Measurements from ENCODE around the gene HSPE1. TPM values are rescaled to one million over a fixed set of nuclear protein-coding genes. Genes with fewer than 3 reads are reported as not detected.

The HSPE1 gene
- total RNA-seq, 3 donors from 2014 or later (not counting 1 experiment from before 2014, with no cell fraction given): 47.6 to 70.7 (median 50.7) TPM

DNA sequence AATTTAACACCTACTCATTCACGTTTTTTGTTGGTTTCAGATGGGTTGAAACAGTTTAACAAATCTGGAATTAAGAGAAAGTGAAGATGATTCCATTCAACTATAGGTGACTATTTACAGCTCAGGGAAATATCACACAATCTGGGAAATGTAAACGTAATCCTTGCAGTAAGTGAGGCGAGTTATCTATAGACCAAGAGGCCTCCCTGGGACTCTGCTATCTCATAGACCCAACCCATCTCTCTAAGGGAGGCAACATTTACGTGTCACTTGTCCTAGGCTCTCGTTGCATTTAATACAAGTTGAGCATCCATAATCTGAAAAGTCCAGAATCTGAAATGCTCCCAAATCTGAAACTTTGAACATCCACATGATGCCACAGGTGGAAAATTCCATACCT, 13.7 kb downstream of the HSPE1 start:
- H3K4me1 Mint-ChIP-seq: peaks cover 28 to 31% of the 10 kb centered on the region in 2 donors
- intact Hi-C loops (cut with micrococcal nuclease): no loop called here
- Histone ChIP-seq H3K4me1 (ENCODE audit: control insufficient read depth, insufficient read depth, low read length) (peaks cover 20% of the 10 kb centered on the region), H3K4me3 (ENCODE audit: low read length) (no peak overlapping the region), H3K27ac (ENCODE audit: low read length) (no peak overlapping the region), H3K36me3 (ENCODE audit: control insufficient read depth, insufficient read depth, low read length) (no peaks in the 10 kb centered on the region), H3K27me3 (ENCODE audit: control insufficient read depth, insufficient read depth, low read length) (no peaks in the 10 kb centered on the region), H3K9me3 (ENCODE audit: control insufficient read depth, insufficient read depth, low read length) (no peaks in the 10 kb centered on the region)
- TF ChIP-seq, protein P1, sequence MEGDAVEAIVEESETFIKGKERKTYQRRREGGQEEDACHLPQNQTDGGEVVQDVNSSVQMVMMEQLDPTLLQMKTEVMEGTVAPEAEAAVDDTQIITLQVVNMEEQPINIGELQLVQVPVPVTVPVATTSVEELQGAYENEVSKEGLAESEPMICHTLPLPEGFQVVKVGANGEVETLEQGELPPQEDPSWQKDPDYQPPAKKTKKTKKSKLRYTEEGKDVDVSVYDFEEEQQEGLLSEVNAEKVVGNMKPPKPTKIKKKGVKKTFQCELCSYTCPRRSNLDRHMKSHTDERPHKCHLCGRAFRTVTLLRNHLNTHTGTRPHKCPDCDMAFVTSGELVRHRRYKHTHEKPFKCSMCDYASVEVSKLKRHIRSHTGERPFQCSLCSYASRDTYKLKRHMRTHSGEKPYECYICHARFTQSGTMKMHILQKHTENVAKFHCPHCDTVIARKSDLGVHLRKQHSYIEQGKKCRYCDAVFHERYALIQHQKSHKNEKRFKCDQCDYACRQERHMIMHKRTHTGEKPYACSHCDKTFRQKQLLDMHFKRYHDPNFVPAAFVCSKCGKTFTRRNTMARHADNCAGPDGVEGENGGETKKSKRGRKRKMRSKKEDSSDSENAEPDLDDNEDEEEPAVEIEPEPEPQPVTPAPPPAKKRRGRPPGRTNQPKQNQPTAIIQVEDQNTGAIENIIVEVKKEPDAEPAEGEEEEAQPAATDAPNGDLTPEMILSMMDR (IDR thresholded peaks at IDR 0.05): no peak
- no peaks in the 10 kb centered on the region for H3K9me3 Mint-ChIP-seq
- H3K27me3 Mint-ChIP-seq (ENCODE audit: low read depth in 2 of 2): no peaks in the 10 kb centered on the region
- ATAC-seq (no peak), DNase-seq (no peak)
- no peak overlapping the region for H3K4me3 Mint-ChIP-seq
- WGBS (ENCODE audit: insufficient coverage): 96% methylated on average over 4 of the region's 5 CpGs
- peak overlapping the region in 1 of 2 donors; percentile 97 for H3K27ac Mint-ChIP-seq
- H3K36me3 Mint-ChIP-seq: no peaks in the 10 kb centered on the region

DNA sequence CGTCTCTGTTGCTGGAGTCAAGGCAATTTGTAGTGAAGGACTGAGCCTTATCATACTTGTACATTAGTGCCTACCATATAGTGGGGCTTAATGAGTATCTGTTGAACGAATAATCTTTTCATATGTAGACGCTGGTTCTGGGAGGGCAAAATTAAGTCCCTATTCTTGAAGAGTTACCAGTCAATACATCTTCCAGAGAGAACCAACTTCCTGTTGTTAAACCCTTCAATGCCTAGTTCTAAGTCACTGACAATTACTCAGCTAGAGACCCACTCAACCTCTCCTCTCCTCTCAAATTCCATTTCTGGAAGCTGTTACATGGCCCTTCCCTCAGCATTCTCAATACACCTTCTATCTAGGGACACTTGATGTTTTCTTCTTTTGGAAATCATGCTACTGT, 14.6 kb downstream of the HSPE1 start:
- Histone ChIP-seq H3K27me3 (ENCODE audit: control insufficient read depth, insufficient read depth, low read length) (no peaks in the 10 kb centered on the region), H3K4me3 (ENCODE audit: low read length) (peak overlapping the region; percentile 64), H3K4me1 (ENCODE audit: control insufficient read depth, insufficient read depth, low read length) (peaks cover 20% of the 10 kb centered on the region), H3K36me3 (ENCODE audit: control insufficient read depth, insufficient read depth, low read length) (no peaks in the 10 kb centered on the region), H3K9me3 (ENCODE audit: control insufficient read depth, insufficient read depth, low read length) (no peaks in the 10 kb centered on the region), H3K27ac (ENCODE audit: low read length) (peak overlapping the region; percentile 88)
- Mint-ChIP-seq H3K27ac (peak overlapping the region; percentile 90 to 97), H3K9me3 (no peaks in the 10 kb centered on the region), H3K4me3 (peak overlapping the region; percentile 92), H3K36me3 (no peaks in the 10 kb centered on the region), H3K27me3 (ENCODE audit: low read depth in 2 of 2) (no peaks in the 10 kb centered on the region), H3K4me1 (peaks cover 28 to 32% of the 10 kb centered on the region in 2 donors)
- TF ChIP-seq, protein P1 (IDR thresholded peaks at IDR 0.05): no peak
- intact Hi-C loops (cut with micrococcal nuclease): loop anchor here (1.0 to 5.0 kb wide), 3 partner anchors 14 to 77 kb away; partner anchors contain the start of genes COQ10B, HSPE1 and SF3B1
- DNase-seq: peak in 1 of 2 donors; percentile 47
- WGBS (ENCODE audit: insufficient coverage): 61% methylated on average over 2 of the region's 3 CpGs
- no peak for ATAC-seq

DNA sequence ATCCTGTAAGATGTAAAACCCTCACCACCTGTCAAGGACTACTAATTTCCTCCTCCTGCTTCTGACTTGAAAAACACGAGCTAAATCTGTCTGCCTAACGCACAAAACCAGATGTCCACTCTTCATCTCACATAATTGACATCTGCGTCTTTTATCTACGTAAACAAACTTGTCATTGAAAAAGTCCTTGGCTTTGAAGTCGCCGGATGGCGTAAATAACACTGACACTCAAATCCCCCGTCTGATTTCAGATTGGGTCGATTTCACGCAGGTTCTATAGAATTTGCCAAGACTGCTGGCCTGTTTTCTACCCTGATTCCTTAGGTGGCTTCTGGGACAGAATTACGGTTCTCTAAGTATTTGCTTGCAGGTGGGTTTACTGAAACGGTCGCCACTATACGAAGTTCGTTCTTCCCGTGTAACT, 15.1 kb downstream of the HSPE1 start:
- WGBS (ENCODE audit: insufficient coverage): under 1% methylated on average over 16 of the region's 16 CpGs

More for the DNA sequence above, 15.1 kb downstream of the HSPE1 start:
- DNase-seq (peak in 1 of 2 donors; percentile 80), ATAC-seq (peak; percentile 13 to 43 (median 36))
- Histone ChIP-seq H3K9me3 (ENCODE audit: control insufficient read depth, insufficient read depth, low read length) (no peaks in the 10 kb centered on the region), H3K27me3 (ENCODE audit: control insufficient read depth, insufficient read depth, low read length) (no peaks in the 10 kb centered on the region), H3K4me1 (ENCODE audit: control insufficient read depth, insufficient read depth, low read length) (peaks cover 20% of the 10 kb centered on the region), H3K4me3 (ENCODE audit: low read length) (peak overlapping the region; percentile 64), H3K27ac (ENCODE audit: low read length) (peak overlapping the region; percentile 88), H3K36me3 (ENCODE audit: control insufficient read depth, insufficient read depth, low read length) (no peaks in the 10 kb centered on the region)
- H3K9me3 Mint-ChIP-seq: no peaks in the 10 kb centered on the region
- TF ChIP-seq, protein P1 (IDR thresholded peaks at IDR 0.05): no peak
- H3K27ac Mint-ChIP-seq: peak overlapping the region; percentile 90 to 97
- intact Hi-C loops (cut with micrococcal nuclease): loop anchor here (1.0 to 5.0 kb wide), 3 partner anchors 15 to 78 kb away; partner anchors contain the start of genes COQ10B, HSPE1 and SF3B1
- no peaks in the 10 kb centered on the region for H3K36me3 Mint-ChIP-seq
- peaks cover 30 to 34% of the 10 kb centered on the region in 2 donors for H3K4me1 Mint-ChIP-seq
- H3K27me3 Mint-ChIP-seq (ENCODE audit: low read depth in 2 of 2): no peaks in the 10 kb centered on the region
- H3K4me3 Mint-ChIP-seq: peak overlapping the region; percentile 92
